IPS DF 4.7 (cell line): ENCODE results near the gene XAGE2.

Experiments
- DNase-seq: peaks from one replicate; pipeline ENCODE4 v3.0.0-alpha.2; 2013; ENCODE audit warnings: low spot score; ENCODE audit errors: extremely low read depth

The XAGE2 gene

GRCh38 chrX:52424656-52425055 is 55.8 kb downstream of the XAGE2 start:
- no peak for DNase-seq
